Stimulated activated CD4-positive, alpha-beta T cell treated with anti-CD3 and anti-CD28 coated beads, Interleukin-12 subunit alpha, Interleukin-12 subunit beta, amount 100 ng/mL, for 24 hours (primary cell): Measurements from ENCODE around the gene LASP1.

ENCODE experiments used
- DNase-seq, 2 experiments: peaks; one replicate each; pipeline ENCODE4 v3.0.0-alpha.2; 2020; ENCODE audit warnings: low read depth in 2 of 2

The LASP1 gene

GRCh38 chr17:38868817-38869525 lies 887 bp upstream of the LASP1 start:
- DNase-seq = peak; percentile 94

- DNase-seq = peak in 1 of 2 experiments; percentile 63
Measured at GRCh38 chr17:38870259-38871165, 654 bp downstream of the LASP1 start.

GRCh38 chr17:38871247-38872015 lies 1.6 kb downstream of the LASP1 start:
- peak in 1 of 2 experiments; percentile 78 for DNase-seq

GRCh38 chr17:38872027-38872511 lies 2.2 kb downstream of the LASP1 start:
- DNase-seq = no peak

GRCh38 chr17:38872671-38873385 lies 3.0 kb downstream of the LASP1 start:
- DNase-seq = no peak

GRCh38 chr17:38873640-38874380 lies 4.0 kb downstream of the LASP1 start:
- DNase-seq = no peak

GRCh38 chr17:38874505-38875400 lies 4.9 kb downstream of the LASP1 start:
- DNase-seq = no peak

- DNase-seq = no peak
Measured at GRCh38 chr17:38875477-38876075, 5.7 kb downstream of the LASP1 start.

GRCh38 chr17:38877130-38877851 lies 7.4 kb downstream of the LASP1 start:
- no peak for DNase-seq

GRCh38 chr17:38879878-38880665 lies 10.2 kb downstream of the LASP1 start:
- no peak for DNase-seq

GRCh38 chr17:38881600-38882191 lies 11.8 kb downstream of the LASP1 start:
- DNase-seq = no peak

GRCh38 chr17:38882870-38883269 lies 13.0 kb downstream of the LASP1 start:
- no peak for DNase-seq

- DNase-seq = no peak
Measured at GRCh38 chr17:38883592-38884526, 14.0 kb downstream of the LASP1 start.

- DNase-seq = no peak
Measured at GRCh38 chr17:38885044-38885727, 15.3 kb downstream of the LASP1 start.
